ENCODE measurements around the gene NPY4R.
"Not testable (repeated sequence)": the region's sequence is repeated elsewhere in the genome, so short reads cannot be mapped to it uniquely, and the experiment has no call there.

DNA sequence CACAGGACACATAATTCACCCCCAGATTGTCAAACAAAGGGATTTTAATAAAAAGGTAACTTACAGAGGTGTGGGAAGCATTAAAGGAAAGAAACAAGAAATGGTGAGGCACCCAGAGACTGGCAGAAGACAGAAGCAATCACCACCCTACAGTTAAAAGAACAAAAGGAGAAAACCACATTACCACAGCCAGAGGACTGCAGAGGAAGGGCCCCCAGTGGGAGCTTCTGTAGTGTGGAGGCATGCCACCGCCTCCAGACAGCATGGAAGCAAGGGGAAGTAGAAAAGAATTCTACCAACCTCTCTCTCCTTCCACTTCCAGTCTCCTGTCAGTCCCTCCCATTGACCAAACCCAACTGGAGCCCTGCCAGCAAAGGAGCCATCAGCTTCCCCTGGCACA lies 4.4 kb upstream of the NPY4R start:
- TF ChIP-seq CTCF, POLR2A (IDR thresholded peaks at IDR 0.05): not testable (repeated sequence)
